A673 (cell line): ENCODE data around the gene DNAJC3. TPM values are rescaled to one million over a fixed set of nuclear protein-coding genes. Genes with fewer than 3 reads are reported as not detected.
A peak's percentile ranks its signal among the peaks of the same experiment; 100 is the strongest.

ENCODE experiments used
- BruUV-seq: library from RNA; stranded (reverse); fragments of 400-500 nt; replicated peaks from 2 replicates; lab custom pipeline; 2021; lab: Mats Ljungman, UMichigan
- CTCF ChIA-PET: fragments of 300-600 bp; sonication (Branson Sonifier 250); formaldehyde crosslinking; loops from one replicate; lab custom pipeline; 2022; ENCODE audit warnings: antibody characterized with exemption; lab: Charles Lee
- POLR2A ChIA-PET: fragments of 300-600 bp; sonication (Branson Sonifier 250); formaldehyde crosslinking; loops from one replicate; lab custom pipeline; 2022; ENCODE audit warnings: antibody characterized with exemption; ENCODE audit not compliant: low non-redundant PET; lab: Charles Lee
- DNase-seq: peaks from one replicate; pipeline ENCODE4 v3.0.0-alpha.2; 2015; ENCODE audit warnings: low spot score
- H3K27ac ChIP-seq: fragments of 200-600 bp; sonication (generic); 2 replicates; pipeline ENCODE4 v1.5.1; 2016; ENCODE audit warnings: mixed run types, low read depth, mild to moderate bottlenecking, mixed read lengths, antibody characterized with exemption, low read length; ENCODE audit not compliant: poor library complexity, severe bottlenecking
- H3K27me3 ChIP-seq: fragments of 200-600 bp; sonication (generic); replicated peaks from 2 replicates; pipeline ENCODE4 v1.6.1; 2017; ENCODE audit warnings: mixed run types, low read depth, mild to moderate bottlenecking, mixed read lengths, antibody characterized with exemption, low read length; ENCODE audit not compliant: insufficient read depth, poor library complexity
- H3K36me3 ChIP-seq: fragments of 200-600 bp; sonication (generic); 2 replicates; pipeline ENCODE4 v1.6.1; 2016; ENCODE audit warnings: mixed run types, mild to moderate bottlenecking, mixed read lengths, antibody characterized with exemption, low read length; ENCODE audit not compliant: insufficient read depth, poor library complexity, severe bottlenecking
- H3K4me1 ChIP-seq: fragments of 200-600 bp; sonication (generic); 2 replicates; pipeline ENCODE4 v1.6.1; 2017; ENCODE audit warnings: mixed run types, mild to moderate bottlenecking, mixed read lengths, antibody characterized with exemption, low read length; ENCODE audit not compliant: insufficient read depth, poor library complexity, severe bottlenecking
- H3K4me3 ChIP-seq: fragments of 200-600 bp; sonication (generic); 2 replicates; pipeline ENCODE4 v1.5.1; 2016; ENCODE audit warnings: low read depth, mixed run types, mild to moderate bottlenecking, mixed read lengths, low read length; ENCODE audit not compliant: poor library complexity, severe bottlenecking
- H3K9me3 ChIP-seq: fragments of 200-600 bp; sonication (generic); 2 replicates; pipeline ENCODE4 v1.6.1; 2016; ENCODE audit warnings: mixed run types, low read depth, mild to moderate bottlenecking, mixed read lengths, antibody characterized with exemption, low read length; ENCODE audit not compliant: poor library complexity, severe bottlenecking
- CTCF ChIP-seq: fragments of 300-800, 200-600 bp; sonication (generic); conservative IDR thresholded peaks from 2 replicates; pipeline ENCODE4 v1.5.1; 2017; ENCODE audit warnings: low read depth, mild to moderate bottlenecking, antibody characterized with exemption, low read length, moderate library complexity, mixed read lengths
- EZH2 ChIP-seq: fragments of 200-600 bp; sonication (generic); IDR thresholded peaks from 2 replicates; pipeline ENCODE4 v1.6.1; 2017; ENCODE audit warnings: borderline replicate concordance, low read depth, mild to moderate bottlenecking, mixed read lengths, antibody characterized with exemption, low read length; ENCODE audit not compliant: poor library complexity, severe bottlenecking
- intact Hi-C: fragments of 100-400 bp; cut with micrococcal nuclease; formaldehyde crosslinking; loops from one replicate; pipeline ENCODE4 v1.10.0; 2022; ENCODE audit not compliant: unreplicated experiment
- total RNA-seq: library from RNA; stranded (reverse); gene quantifications from 2 replicates; pipeline ENCODE4 v1.2.3, GENCODE V29; 2021

Gene DNAJC3
- total RNA-seq, 1 experiment from 2014 or later: 21.5 TPM

DNA sequence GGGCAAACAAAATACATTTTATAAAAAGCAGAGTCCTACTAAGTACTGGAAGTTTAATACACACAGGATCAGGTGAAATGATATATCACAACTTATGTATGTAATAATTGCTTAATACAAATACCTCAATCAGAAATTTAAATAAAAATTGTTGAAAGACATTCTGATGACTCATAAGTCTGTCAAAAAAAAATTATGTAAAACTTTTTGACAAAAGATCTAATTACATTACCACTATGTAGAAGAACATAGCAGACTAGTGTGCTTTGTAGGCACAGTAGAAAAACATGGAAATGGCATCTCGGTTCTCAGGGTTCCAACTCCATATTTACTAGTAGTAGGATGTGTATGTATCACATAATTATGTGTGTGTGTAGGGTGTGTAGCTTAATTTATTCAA is 156.2 kb downstream of the DNAJC3 start:
- CTCF ChIA-PET: interaction anchor here (1.6 to 2.7 kb wide), 2 partner anchors 209 to 296 kb away, joined by 19 to 38 read pairs; no protein-coding TSS in a partner anchor
- intact Hi-C loops: loop anchor here (5.0 kb wide), 3 partner anchors 341 to 641 kb away; no protein-coding TSS in a partner anchor
- BruUV-seq: no TSS peak

GRCh38 chr13:95833719-95834118 is 156.8 kb downstream of the DNAJC3 start:
- TF ChIP-seq EZH2 (no peak), CTCF (no peak)
- no TSS peak for BruUV-seq
- no peak overlapping the region for H3K4me3 ChIP-seq
- intact Hi-C loops: loop anchor here (1.0 to 5.0 kb wide), 5 partner anchors 209 to 641 kb away; no protein-coding TSS in a partner anchor
- no peaks in the 10 kb centered on the region for H3K9me3 ChIP-seq
- POLR2A ChIA-PET: interaction anchor here (0.6 kb wide), 1 partner anchor 213 kb away, joined by 3 read pairs; no protein-coding TSS in a partner anchor
- H3K27ac ChIP-seq: no peak overlapping the region
- H3K4me1 ChIP-seq: peaks cover 8% of the 10 kb centered on the region
- DNase-seq: peak; percentile 11
- no peaks in the 10 kb centered on the region for H3K27me3 ChIP-seq
- CTCF ChIA-PET: interaction anchor here (0.6 to 2.7 kb wide), 6 partner anchors 209 to 644 kb away, joined by 3 to 38 read pairs (median 8); no protein-coding TSS in a partner anchor
- no peaks in the 10 kb centered on the region for H3K36me3 ChIP-seq

More for the DNA sequence above, 156.2 kb downstream of the DNAJC3 start:
- POLR2A ChIA-PET: interaction anchor here (0.6 kb wide), 1 partner anchor 212 kb away, joined by 3 read pairs; no protein-coding TSS in a partner anchor
- H3K9me3 ChIP-seq: no peaks in the 10 kb centered on the region
- DNase-seq: no peak
- no peak overlapping the region for H3K4me3 ChIP-seq
- H3K27me3 ChIP-seq: no peaks in the 10 kb centered on the region
- H3K27ac ChIP-seq: no peak overlapping the region
- TF ChIP-seq CTCF (no peak), EZH2 (no peak)
- H3K36me3 ChIP-seq: no peaks in the 10 kb centered on the region
- peaks cover 8% of the 10 kb centered on the region for H3K4me1 ChIP-seq

DNA sequence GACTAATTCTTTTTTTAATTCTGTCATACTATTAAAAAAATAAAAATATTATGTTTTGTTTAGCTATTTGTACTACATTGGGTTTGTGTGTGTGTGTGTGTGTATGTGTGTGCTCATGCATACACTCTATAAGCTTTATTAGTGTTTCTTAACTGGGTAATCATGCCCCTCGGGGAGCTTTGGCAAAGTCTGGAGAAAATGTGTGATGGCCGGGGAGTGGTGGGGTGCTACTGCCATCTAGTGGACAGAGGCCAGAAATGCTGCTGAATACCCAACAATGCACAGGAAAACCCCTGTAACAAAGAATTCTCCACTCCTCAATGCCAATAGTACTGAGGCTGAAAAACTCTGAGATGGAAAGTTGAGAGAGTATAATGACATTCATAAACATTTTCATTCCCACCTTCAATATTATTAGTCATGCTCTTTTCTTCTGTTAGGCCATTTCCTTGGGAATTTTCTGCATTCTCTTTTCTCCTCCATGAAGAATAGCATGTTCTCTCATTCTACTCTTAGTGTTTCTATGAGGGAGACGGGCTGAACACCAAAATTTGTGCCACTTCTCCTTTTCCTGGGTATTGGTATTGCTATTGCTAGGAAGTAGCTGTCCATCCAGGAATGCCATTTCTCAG is 157.3 kb downstream of the DNAJC3 start:
- TF ChIP-seq CTCF: peak; percentile 83
- no peak for TF ChIP-seq EZH2

More for the DNA sequence above, 157.3 kb downstream of the DNAJC3 start:
- CTCF ChIA-PET: interaction anchor here (0.6 to 2.7 kb wide), 7 partner anchors 131 to 645 kb away, joined by 3 to 38 read pairs (median 4); no protein-coding TSS in a partner anchor
- no peaks in the 10 kb centered on the region for H3K27me3 ChIP-seq
- POLR2A ChIA-PET: no interaction called here
- H3K27ac ChIP-seq: no peak overlapping the region
- H3K4me1 ChIP-seq: peaks cover 8% of the 10 kb centered on the region
- no peaks in the 10 kb centered on the region for H3K36me3 ChIP-seq
- DNase-seq: peak; percentile 87
- no peaks in the 10 kb centered on the region for H3K9me3 ChIP-seq
- BruUV-seq: no TSS peak
- H3K4me3 ChIP-seq: no peak overlapping the region
- intact Hi-C loops: loop anchor here (1.0 to 5.0 kb wide), 5 partner anchors 210 to 642 kb away; no protein-coding TSS in a partner anchor
